Measurements from ENCODE around the gene TMEM178B. TPM values are rescaled to one million over a fixed set of nuclear protein-coding genes. Genes with fewer than 3 reads are reported as not detected.

Gene TMEM178B
- total RNA-seq, 1 donor: 0.43 TPM

DNA sequence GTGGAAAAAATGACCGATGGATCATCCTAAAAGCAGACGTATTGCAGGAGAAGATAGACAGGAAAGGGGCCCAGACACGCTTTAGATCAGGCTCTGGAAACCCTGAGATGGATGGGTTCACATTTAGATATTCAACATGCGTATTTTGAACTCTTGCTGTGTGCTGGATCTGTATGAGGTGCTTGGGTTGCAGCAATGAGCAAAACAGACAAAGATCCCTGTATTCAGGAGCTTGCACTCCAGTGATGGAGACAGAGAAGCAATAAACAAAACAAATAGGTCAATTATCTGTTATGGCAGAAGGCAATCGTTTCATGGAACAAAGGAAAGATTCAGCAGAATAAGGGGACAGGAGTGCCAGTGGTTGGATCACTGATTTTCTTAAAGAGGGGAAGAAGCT, 275.5 kb downstream of the TMEM178B start:
- DNase-seq (ENCODE audit: low read depth): no peak
- no peak for TF ChIP-seq CTCF (IDR thresholded peaks at IDR 0.05; ENCODE audit: insufficient read depth, low read depth, low read length)
- H3K4me3 ChIP-seq (ENCODE audit: low read depth, low read length): no peak overlapping the region

GRCh38 chr7:141349804-141350203, 275.9 kb downstream of the TMEM178B start:
- no peak for DNase-seq (ENCODE audit: low read depth)
- H3K4me3 ChIP-seq (ENCODE audit: low read depth, low read length): no peak overlapping the region
- TF ChIP-seq CTCF (IDR thresholded peaks at IDR 0.05; ENCODE audit: insufficient read depth, low read depth, low read length): no peak

DNA sequence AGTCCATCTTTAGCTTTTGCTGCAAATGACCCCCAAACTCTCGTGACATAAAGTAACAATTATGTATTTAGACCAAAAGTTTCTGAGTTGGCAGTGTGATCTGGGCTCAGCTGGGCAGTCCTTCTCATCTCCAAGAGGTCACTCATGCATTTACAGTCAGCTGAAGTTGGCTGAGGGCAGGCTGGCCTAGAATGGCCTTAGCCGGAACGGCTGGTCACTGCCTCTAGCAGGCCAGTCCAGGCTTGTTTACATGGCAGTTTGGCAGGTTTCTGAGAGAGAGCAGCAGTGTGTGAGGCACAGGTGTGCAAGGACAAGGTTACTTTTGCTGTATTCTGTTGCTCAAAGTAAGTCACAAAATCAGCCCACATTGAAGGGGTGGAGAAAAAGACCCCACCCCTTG, 277.3 kb downstream of the TMEM178B start:
- TF ChIP-seq CTCF (IDR thresholded peaks at IDR 0.05; ENCODE audit: insufficient read depth, low read depth, low read length): no peak
- DNase-seq (ENCODE audit: low read depth): no peak
- no peak overlapping the region for H3K4me3 ChIP-seq (ENCODE audit: low read depth, low read length)

DNA sequence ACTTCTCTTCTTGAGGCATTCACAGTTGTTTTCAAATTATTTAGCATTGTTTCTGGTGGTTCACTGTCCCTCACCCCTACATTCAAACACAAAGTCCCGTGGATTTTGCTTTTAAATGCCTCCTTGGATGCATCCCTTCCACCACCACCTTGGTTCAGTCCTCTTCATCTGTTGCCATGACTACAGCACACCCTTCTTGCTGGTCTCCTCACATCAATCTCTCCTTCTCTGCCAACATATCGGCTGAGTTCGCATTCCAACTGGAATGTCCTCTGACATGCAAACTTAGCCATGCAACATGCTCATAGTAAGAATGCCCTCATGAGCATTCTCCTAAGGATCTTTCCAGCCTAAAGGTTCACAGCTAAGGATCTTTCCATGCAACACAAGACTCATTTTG, 279.1 kb downstream of the TMEM178B start:
- no peak for DNase-seq (ENCODE audit: low read depth)
- TF ChIP-seq CTCF (IDR thresholded peaks at IDR 0.05; ENCODE audit: insufficient read depth, low read depth, low read length): no peak
- no peak overlapping the region for H3K4me3 ChIP-seq (ENCODE audit: low read depth, low read length)

DNA sequence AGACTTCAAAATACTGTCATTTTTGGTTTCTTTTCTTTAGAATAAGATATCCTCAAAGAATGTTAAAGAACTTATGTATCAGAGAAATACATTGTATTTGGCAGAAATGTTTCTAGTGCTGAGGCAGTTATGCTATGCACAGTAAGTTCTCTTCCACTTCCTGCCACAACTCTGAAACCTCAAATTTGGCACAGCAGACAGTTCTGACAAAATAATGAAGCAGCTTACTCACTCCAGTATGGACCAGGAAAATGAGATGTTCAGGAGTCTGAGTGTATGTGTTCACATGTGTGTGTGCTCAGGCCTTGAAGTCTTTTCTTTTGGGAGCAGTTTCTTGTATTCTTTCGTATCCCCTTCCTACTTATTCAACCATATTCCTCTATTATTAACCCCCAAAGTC, 280.4 kb downstream of the TMEM178B start:
- no peak overlapping the region for H3K4me3 ChIP-seq (ENCODE audit: low read depth, low read length)
- peak; percentile 33 for DNase-seq (ENCODE audit: low read depth)
- no peak for TF ChIP-seq CTCF (IDR thresholded peaks at IDR 0.05; ENCODE audit: insufficient read depth, low read depth, low read length)

GRCh38 chr7:141355032-141355431, 281.2 kb downstream of the TMEM178B start:
- H3K4me3 ChIP-seq (ENCODE audit: low read depth, low read length): no peak overlapping the region
- TF ChIP-seq CTCF (IDR thresholded peaks at IDR 0.05; ENCODE audit: insufficient read depth, low read depth, low read length): no peak
- DNase-seq (ENCODE audit: low read depth): no peak

- TF ChIP-seq CTCF (IDR thresholded peaks at IDR 0.05; ENCODE audit: insufficient read depth, low read depth, low read length): no peak
- DNase-seq (ENCODE audit: low read depth): peak; percentile 64
These were observed 282.3 kb downstream of the TMEM178B start for GRCh38 chr7:141356161-141356560.

More at GRCh38 chr7:141356161-141356560, 282.3 kb downstream of the TMEM178B start:
- no peak overlapping the region for H3K4me3 ChIP-seq (ENCODE audit: low read depth, low read length)
